ENCODE measurements around the gene HECTD4.

HECTD4 gene

GRCh38 chr12:112216223-112216622 lies 166.0 kb downstream of the HECTD4 start:
- Histone ChIP-seq H3K27ac (ENCODE audit: low read depth, low read length) (no peak overlapping the region), H3K9me3 (ENCODE audit: control insufficient read depth, insufficient read depth, low read length) (no peaks in the 10 kb centered on the region), H3K36me3 (ENCODE audit: control insufficient read depth, low read length) (peaks cover 27% of the 10 kb centered on the region), H3K9me2 (replicated peaks; ENCODE audit: control insufficient read depth, low read length) (no peaks in the 10 kb centered on the region), H3F3A (ENCODE audit: control insufficient read depth, insufficient read depth) (no peaks in the 10 kb centered on the region), H3K4me2 (ENCODE audit: low read length) (no peak overlapping the region), H3K27me3 (ENCODE audit: control insufficient read depth, low read length) (no peaks in the 10 kb centered on the region), H3K79me2 (ENCODE audit: control insufficient read depth, low read length) (no peaks in the 10 kb centered on the region), H3K4me3 (ENCODE audit: low read length) (no peak overlapping the region), H4K20me1 (ENCODE audit: control insufficient read depth, insufficient read depth, low read depth, low read length) (no peaks in the 10 kb centered on the region), H3K4me1 (ENCODE audit: control insufficient read depth, low read length) (peaks cover 10% of the 10 kb centered on the region)
- TF ChIP-seq EZH2phosphoT487 (IDR thresholded peaks at IDR 0.05; ENCODE audit: borderline replicate concordance, low read length): no peak

GRCh38 chr12:112214064-112214463 lies 168.2 kb downstream of the HECTD4 start:
- Histone ChIP-seq H3K9me2 (replicated peaks; ENCODE audit: control insufficient read depth, low read length) (no peaks in the 10 kb centered on the region), H3K79me2 (ENCODE audit: control insufficient read depth, low read length) (no peaks in the 10 kb centered on the region), H4K20me1 (ENCODE audit: control insufficient read depth, insufficient read depth, low read depth, low read length) (no peaks in the 10 kb centered on the region), H3F3A (ENCODE audit: control insufficient read depth, insufficient read depth) (no peaks in the 10 kb centered on the region), H3K4me3 (ENCODE audit: low read length) (no peak overlapping the region), H3K36me3 (ENCODE audit: control insufficient read depth, low read length) (peaks cover 42% of the 10 kb centered on the region), H3K4me1 (ENCODE audit: control insufficient read depth, low read length) (peaks cover 10% of the 10 kb centered on the region), H3K9me3 (ENCODE audit: control insufficient read depth, insufficient read depth, low read length) (no peaks in the 10 kb centered on the region), H3K4me2 (ENCODE audit: low read length) (no peak overlapping the region), H3K27ac (ENCODE audit: low read depth, low read length) (no peak overlapping the region), H3K27me3 (ENCODE audit: control insufficient read depth, low read length) (no peaks in the 10 kb centered on the region)
- no peak for TF ChIP-seq CTCF (IDR thresholded peaks at IDR 0.05; ENCODE audit: low read depth, low read length, poor library complexity, severe bottlenecking)
- TF ChIP-seq EZH2phosphoT487 (IDR thresholded peaks at IDR 0.05; ENCODE audit: borderline replicate concordance, low read length): no peak

GRCh38 chr12:112208301-112208910 lies 173.8 kb downstream of the HECTD4 start:
- H3K9me2 ChIP-seq (replicated peaks; ENCODE audit: control insufficient read depth, low read length): no peaks in the 10 kb centered on the region
- H3K4me3 ChIP-seq (ENCODE audit: low read length): no peak overlapping the region
- TF ChIP-seq EZH2phosphoT487 (IDR thresholded peaks at IDR 0.05; ENCODE audit: borderline replicate concordance, low read length): no peak
- TF ChIP-seq CTCF (IDR thresholded peaks at IDR 0.05; ENCODE audit: low read depth, low read length, poor library complexity, severe bottlenecking): no peak
- H3K27me3 ChIP-seq (ENCODE audit: control insufficient read depth, low read length): no peaks in the 10 kb centered on the region
- H3F3A ChIP-seq (ENCODE audit: control insufficient read depth, insufficient read depth): no peaks in the 10 kb centered on the region
- no peaks in the 10 kb centered on the region for H3K79me2 ChIP-seq (ENCODE audit: control insufficient read depth, low read length)
- H3K27ac ChIP-seq (ENCODE audit: low read depth, low read length): no peak overlapping the region
- H3K4me1 ChIP-seq (ENCODE audit: control insufficient read depth, low read length): no peaks in the 10 kb centered on the region
- no peaks in the 10 kb centered on the region for H4K20me1 ChIP-seq (ENCODE audit: control insufficient read depth, insufficient read depth, low read depth, low read length)
- no peaks in the 10 kb centered on the region for H3K9me3 ChIP-seq (ENCODE audit: control insufficient read depth, insufficient read depth, low read length)
- H3K36me3 ChIP-seq (ENCODE audit: control insufficient read depth, low read length): peaks cover 48% of the 10 kb centered on the region
- H3K4me2 ChIP-seq (ENCODE audit: low read length): no peak overlapping the region

- Histone ChIP-seq H3K27me3 (ENCODE audit: control insufficient read depth, low read length) (no peaks in the 10 kb centered on the region), H3K9me3 (ENCODE audit: control insufficient read depth, insufficient read depth, low read length) (no peaks in the 10 kb centered on the region), H3K36me3 (ENCODE audit: control insufficient read depth, low read length) (peaks cover 54% of the 10 kb centered on the region), H3K9me2 (replicated peaks; ENCODE audit: control insufficient read depth, low read length) (no peaks in the 10 kb centered on the region), H3K4me1 (ENCODE audit: control insufficient read depth, low read length) (no peaks in the 10 kb centered on the region), H3K79me2 (ENCODE audit: control insufficient read depth, low read length) (no peaks in the 10 kb centered on the region), H3K27ac (ENCODE audit: low read depth, low read length) (no peak overlapping the region), H3F3A (ENCODE audit: control insufficient read depth, insufficient read depth) (no peaks in the 10 kb centered on the region), H3K4me3 (ENCODE audit: low read length) (no peak overlapping the region), H4K20me1 (ENCODE audit: control insufficient read depth, insufficient read depth, low read depth, low read length) (no peaks in the 10 kb centered on the region), H3K4me2 (ENCODE audit: low read length) (no peak overlapping the region)
- TF ChIP-seq CTCF (IDR thresholded peaks at IDR 0.05; ENCODE audit: low read depth, low read length, poor library complexity, severe bottlenecking): no peak
- TF ChIP-seq EZH2phosphoT487 (IDR thresholded peaks at IDR 0.05; ENCODE audit: borderline replicate concordance, low read length): no peak
Observed at GRCh38 chr12:112207397-112207924, 174.8 kb downstream of the HECTD4 start.
